Measurements from ENCODE around the gene ACAA2. TPM values are rescaled to one million over a fixed set of nuclear protein-coding genes. Genes with fewer than 3 reads are reported as not detected.

Gene ACAA2
- total and polyA plus RNA-seq, 10 of the 15 experiments (the other 5 are each of a cell fraction or from before 2014, with no cell fraction given) = 43.1 to 134 (median 64.6) TPM

DNA sequence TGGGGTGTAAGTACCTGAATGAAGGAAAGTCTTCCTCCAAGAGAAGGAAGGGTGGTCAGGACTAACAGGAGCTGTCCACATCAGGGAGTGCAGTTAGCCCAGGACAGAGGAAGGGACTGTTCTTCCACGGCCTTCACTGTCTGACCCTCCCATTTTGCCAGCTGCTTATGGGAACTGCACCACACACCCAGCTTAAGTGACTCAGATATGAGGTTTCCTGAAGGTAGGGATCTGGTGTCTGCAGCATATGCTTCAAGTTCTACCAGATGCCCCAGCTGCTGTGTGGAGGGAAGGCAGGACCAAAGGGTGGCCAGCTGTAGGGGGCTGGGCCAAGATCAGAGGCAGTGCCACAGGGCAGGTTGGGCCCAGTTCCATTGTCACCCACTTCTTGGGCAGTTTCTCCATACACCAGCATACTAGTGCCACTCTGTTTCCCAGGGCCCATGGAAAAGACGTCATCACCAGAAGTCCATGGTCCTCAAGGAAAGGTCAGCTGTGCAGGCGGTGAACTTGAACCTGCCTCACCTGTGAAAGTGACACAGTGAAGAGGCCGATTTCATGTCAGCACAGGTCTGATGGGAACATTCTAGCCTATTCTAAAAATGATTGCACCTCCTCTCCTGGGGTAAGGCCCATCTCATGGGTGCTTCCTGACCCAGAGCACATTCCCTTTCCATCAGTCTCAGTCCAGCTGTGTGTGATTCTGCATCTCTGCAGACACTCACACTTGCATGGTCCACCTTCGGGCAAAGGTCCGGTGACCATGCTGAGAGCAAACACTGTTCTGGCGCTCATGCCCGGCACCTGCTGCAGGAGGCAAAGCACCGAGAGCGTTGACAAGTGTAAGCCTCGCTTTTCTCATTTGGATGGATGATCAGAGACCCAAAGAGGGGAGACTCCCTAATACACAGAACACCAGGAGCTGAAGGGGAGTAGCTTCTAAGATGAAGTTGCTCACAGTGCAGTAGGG lies 68.0 kb downstream of the ACAA2 start (continued):
- TF ChIP-seq CBX3 (IDR thresholded peaks at IDR 0.05; ENCODE audit: borderline replicate concordance, low read depth) = no peak
- TF ChIP-seq, protein P1, sequence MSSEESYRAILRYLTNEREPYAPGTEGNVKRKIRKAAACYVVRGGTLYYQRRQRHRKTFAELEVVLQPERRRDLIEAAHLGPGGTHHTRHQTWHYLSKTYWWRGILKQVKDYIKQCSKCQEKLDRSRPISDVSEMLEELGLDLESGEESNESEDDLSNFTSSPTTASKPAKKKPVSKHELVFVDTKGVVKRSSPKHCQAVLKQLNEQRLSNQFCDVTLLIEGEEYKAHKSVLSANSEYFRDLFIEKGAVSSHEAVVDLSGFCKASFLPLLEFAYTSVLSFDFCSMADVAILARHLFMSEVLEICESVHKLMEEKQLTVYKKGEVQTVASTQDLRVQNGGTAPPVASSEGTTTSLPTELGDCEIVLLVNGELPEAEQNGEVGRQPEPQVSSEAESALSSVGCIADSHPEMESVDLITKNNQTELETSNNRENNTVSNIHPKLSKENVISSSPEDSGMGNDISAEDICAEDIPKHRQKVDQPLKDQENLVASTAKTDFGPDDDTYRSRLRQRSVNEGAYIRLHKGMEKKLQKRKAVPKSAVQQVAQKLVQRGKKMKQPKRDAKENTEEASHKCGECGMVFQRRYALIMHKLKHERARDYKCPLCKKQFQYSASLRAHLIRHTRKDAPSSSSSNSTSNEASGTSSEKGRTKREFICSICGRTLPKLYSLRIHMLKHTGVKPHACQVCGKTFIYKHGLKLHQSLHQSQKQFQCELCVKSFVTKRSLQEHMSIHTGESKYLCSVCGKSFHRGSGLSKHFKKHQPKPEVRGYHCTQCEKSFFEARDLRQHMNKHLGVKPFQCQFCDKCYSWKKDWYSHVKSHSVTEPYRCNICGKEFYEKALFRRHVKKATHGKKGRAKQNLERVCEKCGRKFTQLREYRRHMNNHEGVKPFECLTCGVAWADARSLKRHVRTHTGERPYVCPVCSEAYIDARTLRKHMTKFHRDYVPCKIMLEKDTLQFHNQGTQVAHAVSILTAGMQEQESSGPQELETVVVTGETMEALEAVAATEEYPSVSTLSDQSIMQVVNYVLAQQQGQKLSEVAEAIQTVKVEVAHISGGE (CRISPR knock-in tag; IDR thresholded peaks at IDR 0.05) = no peak
- TF ChIP-seq POU2F2 (IDR thresholded peaks at IDR 0.05; ENCODE audit: borderline replicate concordance, low read depth, low read length) = no peak

DNA sequence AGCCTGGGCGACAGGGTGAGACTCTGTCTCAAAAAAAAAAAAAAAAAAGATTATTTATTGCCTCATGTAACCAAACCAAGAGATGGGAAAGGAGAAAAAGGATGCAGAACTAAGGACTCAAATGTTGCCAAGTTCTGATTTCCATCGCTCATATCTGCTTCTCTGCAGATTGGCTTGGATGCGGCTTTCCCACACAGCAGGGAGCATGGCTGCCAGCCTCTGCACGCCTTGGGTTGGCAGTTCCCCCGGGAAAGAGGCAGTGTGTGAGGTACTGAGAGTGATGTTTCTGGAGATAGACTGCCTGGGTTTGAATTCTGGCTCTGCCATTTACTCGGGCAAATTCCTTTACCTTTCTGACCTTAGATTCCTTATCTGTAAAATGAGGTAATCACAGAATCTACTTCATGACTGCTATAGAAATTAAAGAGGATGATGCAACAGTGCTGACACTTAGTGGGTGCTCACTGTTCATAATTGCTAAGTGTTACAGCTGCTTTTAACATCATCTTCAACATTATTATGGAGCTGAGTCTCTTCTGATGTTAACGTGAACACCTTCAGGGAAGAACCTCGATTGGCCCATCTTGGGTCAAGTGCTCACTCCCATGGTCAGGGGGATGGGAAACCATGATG lies 68.8 kb downstream of the ACAA2 start:
- DNase-seq (ENCODE audit: low read depth, low spot score) (no peak), FAIRE-seq (no peak), ATAC-seq (no peak)
- Histone ChIP-seq H4K20me1 (ENCODE audit: control insufficient read depth, insufficient read depth) (no peaks in the 10 kb centered on the region), H3K4me3 (no peak overlapping the region), H3K27ac (ENCODE audit: control insufficient read depth, insufficient read depth) (no peak overlapping the region), H3K36me3 (ENCODE audit: control insufficient read depth in 2 of 2, insufficient read depth in 2 of 2, low read length in 1 of 2) (no peaks in the 10 kb centered on the region), H3K9ac (ENCODE audit: control insufficient read depth, insufficient read depth, low read length) (no peak overlapping the region), H3K4me1 (ENCODE audit: control insufficient read depth, insufficient read depth, low read length) (no peaks in the 10 kb centered on the region), H2AFZ (ENCODE audit: control insufficient read depth, low read depth, low read length) (no peak overlapping the region), H3K27me3 (replicated peaks in 1 of 2; ENCODE audit: control insufficient read depth in 2 of 2, insufficient read depth in 2 of 2, low read length in 1 of 2) (peaks cover 3 to 4% of the 10 kb centered on the region in 2 experiments; a peak in 2 of 4 replicates), H3K9me3 (replicated peaks; ENCODE audit: control insufficient read depth, insufficient read depth, low read length) (no peaks in the 10 kb centered on the region), H3K4me2 (ENCODE audit: control insufficient read depth, insufficient read depth) (no peak overlapping the region), H3K79me2 (ENCODE audit: control insufficient read depth, insufficient read depth, low read length) (no peaks in the 10 kb centered on the region)
- ChIA-PET POLR2A (no interaction called here), RAD21 (ENCODE audit: unreplicated experiment) (no interaction called here), SMC1A (ENCODE audit: uncharacterized antibody, unreplicated experiment) (interaction anchor here (1.2 kb wide), 1 partner anchor 10 kb away, joined by 3 read pairs; no protein-coding TSS in a partner anchor), CTCF (no interaction called here)
- intact Hi-C loops (cut with micrococcal nuclease; ENCODE audit: unreplicated experiment) = no loop called here
- WGBS (ENCODE audit: insufficient coverage, insufficient replicate concordance, low lambda C conversion rate, missing lambda C conversion rate) = 32% methylated on average over 7 of the region's 8 CpGs
- in situ Hi-C loops (cut with MboI) = no loop called here
- no TSS peak for BruUV-seq (replicated peaks)
- TF ChIP-seq EP300 (IDR thresholded peaks at IDR 0.05; ENCODE audit: borderline replicate concordance in 1 of 2, control insufficient read depth in 1 of 2, low read depth in 2 of 2, low read length in 2 of 2) (no peak), SREBF2 (IDR thresholded peaks at IDR 0.05; ENCODE audit: low read length) (no peak), TARDBP (IDR thresholded peaks at IDR 0.05; ENCODE audit: borderline replicate concordance) (no peak), RCOR1 (conservative IDR thresholded peaks at IDR 0.05; ENCODE audit: low read depth, low read length) (no peak), NR2C2 (IDR thresholded peaks at IDR 0.05; ENCODE audit: borderline replicate concordance, control insufficient read depth, insufficient read length, low read depth) (no peak), RELA (IDR thresholded peaks at IDR 0.05; ENCODE audit: borderline replicate concordance, partially characterized antibody) (no peak), FOS (IDR thresholded peaks at IDR 0.05; ENCODE audit: borderline replicate concordance, extremely low read depth, insufficient read length) (no peak)
- TF ChIP-seq, protein P2, sequence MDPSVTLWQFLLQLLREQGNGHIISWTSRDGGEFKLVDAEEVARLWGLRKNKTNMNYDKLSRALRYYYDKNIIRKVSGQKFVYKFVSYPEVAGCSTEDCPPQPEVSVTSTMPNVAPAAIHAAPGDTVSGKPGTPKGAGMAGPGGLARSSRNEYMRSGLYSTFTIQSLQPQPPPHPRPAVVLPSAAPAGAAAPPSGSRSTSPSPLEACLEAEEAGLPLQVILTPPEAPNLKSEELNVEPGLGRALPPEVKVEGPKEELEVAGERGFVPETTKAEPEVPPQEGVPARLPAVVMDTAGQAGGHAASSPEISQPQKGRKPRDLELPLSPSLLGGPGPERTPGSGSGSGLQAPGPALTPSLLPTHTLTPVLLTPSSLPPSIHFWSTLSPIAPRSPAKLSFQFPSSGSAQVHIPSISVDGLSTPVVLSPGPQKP (IDR thresholded peaks at IDR 0.05; ENCODE audit: low read depth, low read length) = no peak
- TF ChIP-seq, protein P3, sequence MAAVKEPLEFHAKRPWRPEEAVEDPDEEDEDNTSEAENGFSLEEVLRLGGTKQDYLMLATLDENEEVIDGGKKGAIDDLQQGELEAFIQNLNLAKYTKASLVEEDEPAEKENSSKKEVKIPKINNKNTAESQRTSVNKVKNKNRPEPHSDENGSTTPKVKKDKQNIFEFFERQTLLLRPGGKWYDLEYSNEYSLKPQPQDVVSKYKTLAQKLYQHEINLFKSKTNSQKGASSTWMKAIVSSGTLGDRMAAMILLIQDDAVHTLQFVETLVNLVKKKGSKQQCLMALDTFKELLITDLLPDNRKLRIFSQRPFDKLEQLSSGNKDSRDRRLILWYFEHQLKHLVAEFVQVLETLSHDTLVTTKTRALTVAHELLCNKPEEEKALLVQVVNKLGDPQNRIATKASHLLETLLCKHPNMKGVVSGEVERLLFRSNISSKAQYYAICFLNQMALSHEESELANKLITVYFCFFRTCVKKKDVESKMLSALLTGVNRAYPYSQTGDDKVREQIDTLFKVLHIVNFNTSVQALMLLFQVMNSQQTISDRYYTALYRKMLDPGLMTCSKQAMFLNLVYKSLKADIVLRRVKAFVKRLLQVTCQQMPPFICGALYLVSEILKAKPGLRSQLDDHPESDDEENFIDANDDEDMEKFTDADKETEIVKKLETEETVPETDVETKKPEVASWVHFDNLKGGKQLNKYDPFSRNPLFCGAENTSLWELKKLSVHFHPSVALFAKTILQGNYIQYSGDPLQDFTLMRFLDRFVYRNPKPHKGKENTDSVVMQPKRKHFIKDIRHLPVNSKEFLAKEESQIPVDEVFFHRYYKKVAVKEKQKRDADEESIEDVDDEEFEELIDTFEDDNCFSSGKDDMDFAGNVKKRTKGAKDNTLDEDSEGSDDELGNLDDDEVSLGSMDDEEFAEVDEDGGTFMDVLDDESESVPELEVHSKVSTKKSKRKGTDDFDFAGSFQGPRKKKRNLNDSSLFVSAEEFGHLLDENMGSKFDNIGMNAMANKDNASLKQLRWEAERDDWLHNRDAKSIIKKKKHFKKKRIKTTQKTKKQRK (IDR thresholded peaks at IDR 0.05; ENCODE audit: low read depth, low read length) = no peak
